DMS53 (cell line): ENCODE measurements around the gene OR1S1.
"Not testable (repeated sequence)": the region's sequence is repeated elsewhere in the genome, so short reads cannot be mapped to it uniquely, and the experiment has no call there.

Experiments
- DNase-seq: peaks from one replicate; lab custom pipeline; 2025; lab: John Stamatoyannopoulos, UW

The OR1S1 gene

DNA sequence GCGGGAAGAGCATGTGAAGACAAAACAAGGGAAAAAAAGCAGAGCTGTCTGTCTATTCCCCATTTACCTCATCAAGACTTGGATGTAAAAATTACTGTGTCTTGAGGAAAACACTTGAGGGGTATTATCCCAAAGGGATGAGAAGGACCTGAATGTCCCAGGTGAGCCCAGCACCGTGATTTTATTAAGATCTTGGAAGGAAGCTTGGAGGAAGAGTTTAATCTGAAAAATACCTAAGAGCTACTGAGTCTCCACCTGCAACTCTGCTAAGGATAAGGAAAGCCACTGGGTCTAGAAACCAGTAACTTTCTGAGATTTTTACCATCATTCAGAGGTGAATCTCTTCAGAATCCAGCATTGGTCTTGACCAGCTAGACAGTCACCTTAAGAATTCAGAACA is at the start of gene OR1S1:
Gene OR1S1 (plus strand): TSS at position 301 of the 400 bp plus-strand sequence.
- not testable (repeated sequence) for DNase-seq

DNA sequence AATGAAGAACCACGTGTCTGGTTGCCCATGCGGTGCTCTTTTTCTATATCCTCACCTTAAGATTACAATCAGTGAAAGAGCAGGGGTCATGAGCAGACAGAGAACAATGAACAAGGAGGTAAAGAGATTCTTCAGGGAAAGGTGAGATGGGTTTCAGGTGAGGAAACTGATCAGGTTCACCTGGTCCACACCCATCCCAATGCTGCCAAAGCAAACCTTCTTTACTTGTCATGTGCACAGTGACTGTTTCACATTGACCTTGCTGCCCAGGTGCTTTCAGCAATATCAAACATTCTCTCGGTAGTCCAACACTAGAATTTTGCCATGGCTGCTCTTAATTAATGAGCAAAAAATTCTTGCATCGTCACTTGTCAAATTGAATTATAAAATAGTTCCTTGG is 48.1 kb upstream of the OR1S1 start:
- no peak for DNase-seq

DNA sequence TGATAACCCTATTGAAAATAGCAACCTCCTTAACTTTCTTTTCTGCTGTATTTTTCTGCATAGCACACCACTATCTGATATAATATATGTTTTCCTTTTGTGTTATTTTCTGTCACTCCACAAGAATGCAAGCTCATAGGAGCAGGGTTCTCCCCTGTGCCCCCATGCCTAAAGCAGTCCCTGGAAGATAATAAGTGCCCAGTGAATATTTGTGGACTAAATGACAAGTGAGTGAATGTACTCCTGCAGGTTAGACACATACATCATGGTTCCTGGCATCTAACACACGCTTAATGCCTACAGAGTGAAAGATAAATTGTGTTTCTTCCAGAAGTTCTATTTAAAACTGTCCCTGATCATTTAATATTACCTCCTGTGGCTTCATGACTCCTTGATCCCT is 47.5 kb upstream of the OR1S1 start:
- no peak for DNase-seq

DNA sequence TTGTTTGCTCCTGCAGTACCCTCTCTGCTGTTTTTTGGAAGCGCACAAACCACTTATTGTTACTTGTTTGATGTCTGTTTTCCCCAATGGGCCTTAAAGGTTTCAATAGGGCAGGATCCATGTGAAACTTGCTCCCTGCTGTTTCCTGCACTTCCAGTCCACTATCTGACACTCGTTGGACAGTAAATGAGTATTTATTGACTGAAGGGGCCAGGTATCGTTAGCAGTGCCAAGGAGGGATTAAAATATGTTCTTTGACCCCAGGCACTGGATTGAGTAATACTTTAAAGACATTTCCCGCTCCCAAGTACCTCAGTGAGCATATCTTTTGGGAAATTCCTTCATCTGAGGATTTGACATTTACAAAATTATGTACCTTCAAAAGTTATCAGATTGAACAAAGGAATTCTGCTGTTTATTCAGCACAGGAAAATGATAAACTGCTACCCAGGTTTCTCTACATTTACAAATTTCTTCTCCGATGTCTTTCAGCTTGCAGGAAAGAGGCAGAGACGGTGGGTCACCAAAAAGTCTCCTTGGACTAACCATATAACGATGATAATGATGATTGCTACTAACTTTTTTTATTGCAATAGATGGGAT is 46.9 kb upstream of the OR1S1 start:
- no peak for DNase-seq

DNA sequence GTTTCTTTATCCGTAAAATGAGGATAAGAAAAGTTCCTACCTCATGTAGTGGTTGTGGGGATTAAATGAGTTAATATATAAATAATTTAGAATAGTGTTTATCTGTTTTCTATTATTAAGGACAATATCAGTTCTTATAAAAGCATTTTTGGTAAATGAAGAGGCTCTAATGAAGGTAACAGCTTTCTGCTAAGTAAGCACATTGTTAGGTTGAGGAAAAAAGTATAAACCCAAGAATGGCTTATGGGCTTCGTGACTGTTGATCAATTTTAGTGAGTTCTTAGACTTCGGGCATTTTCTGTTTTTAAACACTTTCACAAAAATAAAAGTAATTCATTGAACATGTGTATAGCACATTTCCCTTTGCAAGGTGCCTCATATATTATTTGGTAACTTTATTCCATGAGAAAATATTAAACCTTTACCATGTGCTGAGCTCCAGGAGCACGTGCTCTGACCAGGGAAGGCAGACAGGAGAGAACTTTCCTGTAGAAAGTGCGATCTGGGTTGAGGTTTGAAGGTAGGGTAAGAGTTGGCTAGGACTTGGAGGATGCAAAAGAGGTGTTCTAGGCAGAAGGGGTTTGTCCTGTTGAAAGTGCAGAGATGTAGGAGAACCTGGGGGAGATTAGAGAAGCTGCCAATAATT is 35.0 kb upstream of the OR1S1 start:
- DNase-seq = no peak

DNA sequence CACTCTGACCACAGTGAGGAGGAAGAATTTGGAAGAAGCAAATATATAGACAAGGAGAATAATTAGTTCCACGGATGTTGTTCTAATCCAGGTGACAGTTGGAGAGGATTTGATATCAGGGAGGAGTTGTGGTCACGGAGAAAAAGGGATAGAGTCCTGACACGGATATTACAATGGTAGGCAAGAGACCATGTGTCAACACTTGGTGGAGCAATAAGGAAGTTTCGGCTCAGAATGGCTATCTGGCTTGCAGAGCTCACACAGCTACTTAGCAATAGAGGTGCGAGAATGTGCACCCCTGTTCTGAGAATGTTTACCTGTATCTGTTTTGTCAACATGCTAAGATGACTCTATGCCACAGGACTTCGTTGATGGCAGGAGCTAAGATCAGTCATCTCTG is 34.1 kb upstream of the OR1S1 start:
- no peak for DNase-seq

DNA sequence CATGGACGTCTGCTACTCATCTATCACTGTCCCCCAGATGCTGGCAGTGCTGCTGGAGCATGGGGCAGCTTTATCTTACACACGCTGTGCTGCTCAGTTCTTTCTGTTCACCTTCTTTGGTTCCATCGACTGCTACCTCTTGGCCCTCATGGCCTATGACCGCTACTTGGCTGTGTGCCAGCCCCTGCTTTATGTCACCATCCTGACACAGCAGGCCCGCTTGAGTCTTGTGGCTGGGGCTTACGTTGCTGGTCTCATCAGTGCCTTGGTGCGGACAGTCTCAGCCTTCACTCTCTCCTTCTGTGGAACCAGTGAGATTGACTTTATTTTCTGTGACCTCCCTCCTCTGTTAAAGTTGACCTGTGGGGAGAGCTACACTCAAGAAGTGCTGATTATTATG is 32.9 kb upstream of the OR1S1 start:
- DNase-seq = no peak

DNA sequence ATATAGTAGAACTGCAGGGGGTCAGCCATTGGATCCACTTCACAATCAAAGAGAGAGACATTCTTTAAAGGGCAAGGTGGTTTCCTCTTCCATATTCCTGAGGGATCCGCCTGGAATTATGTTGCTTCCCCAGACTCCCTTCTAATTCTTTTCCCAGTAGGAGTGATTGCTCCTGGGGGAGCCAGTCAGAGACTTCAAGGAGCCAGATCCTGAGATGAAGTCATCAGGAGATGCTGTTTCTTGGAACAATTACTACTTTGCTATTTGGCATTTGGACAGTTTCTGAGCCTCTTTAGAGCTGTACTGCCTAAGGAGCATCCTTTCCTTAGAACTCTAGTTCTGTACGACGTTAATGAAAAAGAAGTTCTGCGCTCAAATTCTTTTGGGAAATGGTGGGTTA is 25.6 kb upstream of the OR1S1 start:
- DNase-seq = no peak

DNA sequence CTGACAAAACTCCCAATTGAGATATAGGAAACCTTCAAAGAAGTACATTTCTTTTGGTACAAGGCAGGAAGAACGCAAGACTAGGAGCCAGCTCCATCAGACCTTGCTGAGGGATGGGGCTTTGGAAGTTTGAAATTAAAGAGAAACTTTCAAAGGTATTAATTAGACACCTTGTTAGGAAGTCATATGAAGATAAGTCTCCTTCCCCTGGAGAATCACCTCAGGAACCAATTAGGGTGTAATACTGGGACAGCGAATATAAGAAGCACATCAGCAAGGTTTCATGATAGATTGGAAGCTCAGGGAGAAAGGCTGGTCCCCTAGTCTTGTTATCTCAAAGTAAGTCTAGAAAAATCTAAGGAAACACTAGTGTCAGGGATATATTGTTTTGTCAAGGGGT is 23.8 kb upstream of the OR1S1 start, which contains the start of gene OR9Q2:
Gene OR9Q2 (plus strand): TSS at position 301 of the 400 bp plus-strand sequence. CDS start 1,421 bp downstream, outside the sequence.
- DNase-seq = no peak

DNA sequence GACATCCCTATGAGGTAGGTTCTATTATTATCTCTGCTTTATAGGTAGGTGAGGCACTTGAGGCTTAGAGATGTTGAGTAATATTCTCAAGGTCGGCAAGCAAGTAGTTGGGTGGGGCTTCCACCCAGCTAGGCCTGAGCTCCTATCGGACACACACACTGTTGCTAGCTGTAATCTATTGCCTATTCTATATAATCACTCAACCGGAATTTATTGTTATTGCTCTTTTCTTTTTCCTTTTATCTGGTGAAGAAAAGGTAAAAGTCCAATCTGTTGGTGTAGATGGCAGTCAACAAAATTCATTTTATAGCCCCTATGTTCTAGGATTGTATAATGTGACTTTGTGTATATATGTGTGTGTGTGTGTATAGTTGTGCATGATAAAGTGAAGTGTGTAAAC is 20.3 kb upstream of the OR1S1 start:
- peak; percentile 0 for DNase-seq

DNA sequence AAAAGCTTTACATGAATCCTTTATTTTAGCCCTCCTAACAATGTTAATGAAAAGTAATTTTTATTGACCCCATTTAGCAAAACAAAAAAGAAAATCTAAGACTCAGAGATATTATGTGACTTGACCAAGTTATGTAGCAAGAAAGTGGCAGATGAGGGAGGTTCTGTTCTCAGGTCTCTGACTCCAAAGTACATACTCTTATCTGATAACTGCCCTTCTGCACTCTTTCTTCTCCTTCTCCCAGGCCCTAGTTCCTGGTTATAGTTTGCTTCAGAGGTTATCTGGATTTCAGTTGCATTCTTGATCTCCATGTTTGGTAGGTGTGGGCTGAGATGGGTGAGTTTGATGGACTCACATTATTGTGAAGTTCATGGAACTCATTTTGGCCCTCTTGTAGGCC is 19.1 kb upstream of the OR1S1 start:
- no peak for DNase-seq

DNA sequence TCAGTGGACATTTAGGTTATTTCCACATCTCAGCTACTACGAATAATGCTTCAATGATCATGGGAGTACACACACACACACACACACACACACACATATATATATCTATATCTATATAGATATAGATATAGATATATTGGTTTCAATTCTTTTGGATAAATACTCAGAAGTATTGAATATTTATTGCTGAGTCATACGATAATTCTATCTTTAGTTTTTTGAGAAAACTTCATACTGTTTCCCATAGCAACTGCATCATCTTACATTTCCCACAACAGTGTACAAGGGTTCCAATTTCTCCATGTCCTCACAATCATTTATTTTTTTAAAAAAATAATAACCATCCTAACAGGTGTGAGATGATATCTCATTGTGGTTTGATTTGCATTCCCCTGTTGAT is 16.6 kb upstream of the OR1S1 start:
- no peak for DNase-seq

DNA sequence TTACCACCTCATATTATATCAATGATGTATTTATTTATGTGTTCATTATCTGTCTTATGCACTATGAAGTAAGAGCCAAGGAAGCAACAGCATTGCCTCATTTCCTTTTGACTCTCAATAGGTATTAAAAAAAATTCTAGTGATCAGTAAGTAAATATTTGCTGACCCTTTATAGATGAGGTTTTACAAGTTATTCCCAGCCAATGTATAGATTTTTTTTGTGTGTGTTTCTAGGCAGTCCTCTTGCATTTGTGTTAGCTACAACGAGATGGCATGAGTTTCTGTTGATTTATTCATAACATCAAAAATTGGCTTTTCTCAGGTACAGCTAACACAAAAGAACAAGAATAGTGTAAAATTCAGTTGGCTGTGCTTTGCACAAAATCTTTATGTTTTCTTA is 13.2 kb upstream of the OR1S1 start:
- DNase-seq = peak; percentile 2

DNA sequence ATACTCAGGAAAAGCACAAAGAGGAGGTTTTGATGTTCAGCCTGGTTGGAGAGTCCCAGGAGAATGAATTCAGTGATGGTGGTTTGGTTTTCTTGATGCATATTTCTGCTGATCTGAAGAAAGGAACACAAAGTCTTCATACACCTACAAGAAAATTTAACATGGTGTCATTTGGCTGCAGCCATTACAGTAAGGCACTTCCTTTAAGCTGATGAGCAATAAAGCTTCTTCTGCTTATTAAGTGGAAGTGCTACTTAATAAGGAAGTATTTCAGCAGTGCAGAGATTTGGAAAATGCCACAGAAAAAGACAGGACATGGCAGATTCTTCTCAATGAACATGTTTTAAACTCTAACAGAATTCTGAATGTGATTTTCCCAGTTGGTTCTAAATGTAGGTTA is 8.5 kb upstream of the OR1S1 start, which contains the start of gene OR1S2:
Gene OR1S2 (minus strand): TSS at position 101 of the 400 bp plus-strand sequence. CDS start 0 bp downstream, at position 101.
- no peak for DNase-seq

DNA sequence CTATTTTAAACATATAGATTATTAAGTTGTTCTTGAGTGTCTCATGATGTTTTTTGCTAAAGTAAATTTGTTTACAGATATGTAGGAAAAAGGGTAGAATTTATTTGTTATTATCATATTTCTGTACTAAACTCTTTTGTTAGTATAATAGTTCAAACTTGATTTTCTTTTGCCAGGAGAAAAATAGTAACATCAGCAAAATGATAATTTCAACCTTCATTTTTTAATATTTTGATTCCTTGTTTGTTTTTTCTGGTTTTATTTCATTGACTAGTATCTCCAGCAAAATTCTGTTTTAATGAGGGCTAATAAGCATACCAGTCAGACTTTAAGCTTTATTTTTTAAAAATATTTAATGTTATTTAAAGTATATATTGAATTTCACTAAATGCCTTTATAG is 4.0 kb downstream of the OR1S1 start:
- no peak for DNase-seq

DNA sequence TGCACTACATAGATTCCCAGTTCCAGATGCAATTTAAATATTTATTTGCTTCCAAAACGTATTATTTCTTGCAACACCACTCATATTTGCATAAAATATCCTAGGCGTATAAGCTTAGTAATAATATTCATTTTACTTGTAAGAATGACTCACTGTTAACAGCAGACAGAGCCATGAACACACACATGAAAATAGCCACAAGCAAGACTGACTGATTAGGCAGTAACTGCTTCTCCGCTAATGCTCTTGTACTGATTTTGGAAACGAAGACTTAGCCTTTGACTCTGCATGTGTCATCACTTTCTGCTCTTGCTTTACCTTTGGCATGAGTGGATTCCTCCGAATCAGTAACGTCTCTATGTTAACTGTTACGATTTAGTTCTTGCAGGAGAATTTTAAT is 10.2 kb downstream of the OR1S1 start:
- DNase-seq = no peak

DNA sequence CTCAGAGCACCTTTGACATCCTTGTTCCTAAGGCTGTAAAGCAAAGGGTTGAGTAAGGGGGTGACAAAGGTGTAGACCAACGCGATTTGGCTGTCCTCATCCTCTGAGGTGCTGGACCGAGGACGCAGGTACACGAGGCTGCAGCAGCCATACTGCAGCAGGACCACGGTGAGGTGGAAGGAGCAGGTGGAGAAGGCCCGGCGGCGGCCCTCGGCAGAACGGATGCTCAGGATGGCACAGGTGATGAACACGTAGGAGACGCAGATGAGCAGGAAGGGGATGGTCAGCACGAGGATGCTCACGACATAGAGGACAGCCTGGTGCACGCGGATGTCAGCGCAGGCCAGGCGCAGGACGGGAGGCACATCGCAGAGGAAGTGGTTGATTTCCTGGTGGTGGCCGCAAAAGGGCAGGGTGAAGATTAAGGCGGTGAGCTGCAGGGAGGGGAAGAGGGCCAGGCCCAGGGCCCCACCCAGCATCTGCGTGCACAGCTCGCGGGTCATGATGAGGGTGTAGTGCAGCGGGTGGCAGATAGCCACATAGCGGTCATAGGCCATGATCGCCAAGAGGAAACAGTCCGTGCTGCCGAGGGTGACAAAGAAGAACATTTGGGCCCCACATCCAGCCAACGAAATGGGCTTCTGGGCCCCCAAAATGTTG is 15.6 kb downstream of the OR1S1 start:
- no peak for DNase-seq

DNA sequence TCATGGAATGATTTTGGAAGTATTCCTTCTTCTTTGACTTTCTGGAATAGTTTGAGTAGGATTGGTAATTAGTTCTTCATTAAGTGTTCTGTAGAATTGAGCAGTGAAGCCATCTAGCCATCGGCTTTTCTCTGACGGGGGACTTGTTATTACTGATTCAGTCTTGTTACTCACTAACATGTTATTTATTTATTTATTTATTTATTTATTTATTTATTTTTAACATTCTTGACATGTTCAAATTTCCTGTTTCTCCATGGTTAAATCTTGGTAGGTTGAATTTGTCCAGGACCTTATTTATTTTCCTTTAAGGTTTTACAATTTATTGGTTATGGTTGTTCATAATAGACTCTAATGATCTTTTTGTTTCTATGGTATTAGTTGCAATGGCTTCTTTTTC is 31.4 kb downstream of the OR1S1 start:
- no peak for DNase-seq

DNA sequence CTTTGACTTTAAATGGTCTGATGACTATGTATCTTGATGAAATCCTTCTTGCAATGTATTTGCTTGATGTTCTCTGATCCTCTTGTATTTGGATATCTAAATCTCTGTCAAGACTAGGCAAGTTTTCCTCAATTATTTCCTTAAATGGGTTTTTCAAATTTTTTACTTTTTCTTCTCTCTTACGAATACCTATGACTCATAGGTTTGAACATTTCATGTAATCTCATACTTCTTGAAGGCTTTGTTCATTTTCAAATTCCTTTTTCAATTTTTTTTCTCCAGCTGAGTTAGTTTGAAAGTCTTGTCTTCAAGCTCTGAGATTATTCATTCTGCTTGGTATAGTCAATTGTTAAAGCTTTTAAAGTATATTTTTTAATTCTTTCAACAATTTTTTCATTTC is 42.4 kb downstream of the OR1S1 start:
- DNase-seq = no peak

DNA sequence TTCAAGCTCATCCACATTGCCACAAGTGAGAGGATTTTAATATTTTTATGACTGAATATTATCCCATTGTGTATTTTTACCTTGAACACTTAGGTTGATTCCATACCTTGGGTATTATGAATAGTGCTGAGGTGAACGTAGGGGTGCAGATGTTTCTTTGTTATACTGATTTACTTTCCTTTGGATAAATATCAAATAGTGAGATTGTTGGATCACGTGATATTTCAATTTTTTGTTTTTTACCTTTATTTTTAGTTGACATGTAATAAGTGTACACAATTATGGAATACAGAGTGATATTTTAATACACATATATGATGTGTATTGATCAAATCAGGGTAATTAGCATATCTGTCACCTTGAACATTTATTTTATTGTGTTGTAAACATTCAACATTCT is 47.5 kb downstream of the OR1S1 start:
- no peak for DNase-seq
